Measurements from ENCODE around the gene USP6. TPM values are rescaled to one million over a fixed set of nuclear protein-coding genes. Genes with fewer than 3 reads are reported as not detected.
A peak's percentile ranks its signal among the peaks of the same experiment; 100 is the strongest.
"Not testable (repeated sequence)": the region's sequence is repeated elsewhere in the genome, so short reads cannot be mapped to it uniquely, and the experiment has no call there.

The USP6 gene
- total RNA-seq, 6 experiments from 2014 or later: 0.02 to 0.07 TPM; not detected in 4

DNA sequence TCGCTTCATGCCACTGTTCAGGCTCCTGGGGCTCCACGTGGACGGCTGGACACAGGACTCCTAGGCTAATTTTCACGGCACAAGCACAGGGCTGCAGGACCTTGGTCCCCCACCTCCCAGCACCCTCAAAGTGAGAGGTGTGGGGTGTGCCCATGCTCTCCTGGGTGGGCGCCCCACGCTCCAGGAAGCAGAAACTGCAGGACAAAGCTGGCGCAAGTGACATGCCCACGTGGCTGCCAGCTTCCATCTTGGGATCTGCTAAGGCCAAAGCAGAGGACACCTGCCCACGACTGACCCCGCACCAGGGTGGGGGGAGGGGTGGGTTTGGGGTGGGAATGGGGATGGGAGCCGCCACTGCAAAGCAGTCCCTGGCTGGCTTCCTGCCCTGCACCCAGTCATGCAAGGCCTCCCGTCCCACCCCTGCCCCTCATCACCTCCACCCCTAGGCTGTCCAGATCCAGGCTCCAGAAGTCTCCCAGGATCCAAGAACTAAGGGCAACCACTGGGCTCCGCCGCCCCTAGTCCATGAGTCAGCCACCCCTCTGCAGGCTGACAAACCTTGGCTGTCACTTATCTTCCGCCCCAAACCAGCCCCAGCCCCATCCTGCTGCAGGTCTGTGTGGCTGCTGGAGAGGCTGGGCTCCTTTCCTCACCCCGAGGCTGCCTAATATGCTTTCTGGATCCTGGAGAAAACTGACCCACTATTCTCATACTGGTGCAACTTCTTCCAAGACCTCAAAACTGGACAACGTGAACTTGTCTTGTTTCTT is 11.1 kb downstream of the USP6 start:
- Histone ChIP-seq H3K27ac (no peak overlapping the region), H3K9me3 (no peaks in the 10 kb centered on the region), H3K27me3 (no peaks in the 10 kb centered on the region), H3K4me1 (no peaks in the 10 kb centered on the region), H3K4me3 (no peak overlapping the region), H3K36me3 (no peaks in the 10 kb centered on the region)
- 88% methylated on average over 8 of the region's 17 CpGs for WGBS (ENCODE audit: insufficient coverage, low coverage, low lambda C conversion rate, missing lambda C conversion rate)
- no peak for ATAC-seq
- DNase-seq: peak in 1 of 3 donors; percentile 41
- intact Hi-C loops (cut with DNase I): no loop called here
- TF ChIP-seq POLR2A (IDR thresholded peaks at IDR 0.05): no peak
- TF ChIP-seq, protein P1, sequence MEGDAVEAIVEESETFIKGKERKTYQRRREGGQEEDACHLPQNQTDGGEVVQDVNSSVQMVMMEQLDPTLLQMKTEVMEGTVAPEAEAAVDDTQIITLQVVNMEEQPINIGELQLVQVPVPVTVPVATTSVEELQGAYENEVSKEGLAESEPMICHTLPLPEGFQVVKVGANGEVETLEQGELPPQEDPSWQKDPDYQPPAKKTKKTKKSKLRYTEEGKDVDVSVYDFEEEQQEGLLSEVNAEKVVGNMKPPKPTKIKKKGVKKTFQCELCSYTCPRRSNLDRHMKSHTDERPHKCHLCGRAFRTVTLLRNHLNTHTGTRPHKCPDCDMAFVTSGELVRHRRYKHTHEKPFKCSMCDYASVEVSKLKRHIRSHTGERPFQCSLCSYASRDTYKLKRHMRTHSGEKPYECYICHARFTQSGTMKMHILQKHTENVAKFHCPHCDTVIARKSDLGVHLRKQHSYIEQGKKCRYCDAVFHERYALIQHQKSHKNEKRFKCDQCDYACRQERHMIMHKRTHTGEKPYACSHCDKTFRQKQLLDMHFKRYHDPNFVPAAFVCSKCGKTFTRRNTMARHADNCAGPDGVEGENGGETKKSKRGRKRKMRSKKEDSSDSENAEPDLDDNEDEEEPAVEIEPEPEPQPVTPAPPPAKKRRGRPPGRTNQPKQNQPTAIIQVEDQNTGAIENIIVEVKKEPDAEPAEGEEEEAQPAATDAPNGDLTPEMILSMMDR (IDR thresholded peaks at IDR 0.05): no peak

DNA sequence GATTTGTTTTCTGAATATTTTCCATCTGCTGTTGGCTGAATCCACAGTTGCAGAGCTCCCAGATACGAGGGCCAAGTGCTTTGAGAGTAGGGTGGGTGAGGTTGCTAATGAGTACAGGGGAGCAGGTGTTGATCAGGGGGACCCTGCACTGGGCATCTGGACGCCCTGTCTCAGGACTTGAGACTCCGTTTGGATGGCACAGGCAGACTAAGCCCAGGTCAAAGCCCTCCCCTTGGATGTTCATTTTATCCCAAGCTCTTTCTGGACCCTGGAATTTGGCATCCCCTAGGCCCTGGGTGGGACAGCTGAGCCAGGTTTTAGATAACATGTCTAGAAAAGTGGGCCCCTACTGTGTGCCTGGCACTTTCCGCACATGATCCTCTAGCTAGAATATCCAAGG is 12.1 kb downstream of the USP6 start:
- intact Hi-C loops (cut with DNase I): no loop called here
- H3K4me1 ChIP-seq: no peaks in the 10 kb centered on the region
- WGBS (ENCODE audit: insufficient coverage, low coverage, low lambda C conversion rate, missing lambda C conversion rate): 55% methylated on average over 3 of the region's 4 CpGs
- H3K27me3 ChIP-seq: no peaks in the 10 kb centered on the region
- ATAC-seq: no peak
- no peak for TF ChIP-seq POLR2A (IDR thresholded peaks at IDR 0.05)
- TF ChIP-seq, protein P1 (IDR thresholded peaks at IDR 0.05): no peak
- no peak overlapping the region for H3K4me3 ChIP-seq
- H3K36me3 ChIP-seq: no peaks in the 10 kb centered on the region
- no peaks in the 10 kb centered on the region for H3K9me3 ChIP-seq
- H3K27ac ChIP-seq: no peak overlapping the region
- no peak for DNase-seq

DNA sequence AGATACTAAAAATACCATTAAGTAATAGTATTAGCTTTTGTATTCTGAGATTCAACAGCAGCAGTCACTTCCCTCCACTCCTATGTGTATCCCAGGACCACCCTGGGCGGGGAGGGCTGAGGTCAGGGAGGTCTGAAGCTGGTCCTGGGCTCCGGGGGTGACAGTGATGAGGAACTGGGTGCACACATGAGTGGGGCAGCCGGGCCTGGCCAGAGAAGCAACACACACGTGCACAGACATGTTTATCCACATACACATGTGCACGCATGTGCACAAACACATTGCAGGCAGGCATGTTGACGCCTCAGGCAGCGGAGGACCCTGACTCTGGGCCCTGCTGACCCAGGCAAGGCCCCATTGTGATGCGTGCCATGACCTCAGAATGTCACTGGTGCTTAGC is 12.6 kb downstream of the USP6 start:
- WGBS (ENCODE audit: insufficient coverage, low coverage, low lambda C conversion rate, missing lambda C conversion rate): 57% methylated on average over 5 of the region's 8 CpGs
- H3K9me3 ChIP-seq; H3K27ac ChIP-seq; H3K27me3 ChIP-seq; H3K4me1 ChIP-seq; H3K36me3 ChIP-seq; H3K4me3 ChIP-seq; intact Hi-C loops (cut with DNase I); ATAC-seq: not testable (repeated sequence)
- DNase-seq: peak in 1 of 3 donors; percentile 25

DNA sequence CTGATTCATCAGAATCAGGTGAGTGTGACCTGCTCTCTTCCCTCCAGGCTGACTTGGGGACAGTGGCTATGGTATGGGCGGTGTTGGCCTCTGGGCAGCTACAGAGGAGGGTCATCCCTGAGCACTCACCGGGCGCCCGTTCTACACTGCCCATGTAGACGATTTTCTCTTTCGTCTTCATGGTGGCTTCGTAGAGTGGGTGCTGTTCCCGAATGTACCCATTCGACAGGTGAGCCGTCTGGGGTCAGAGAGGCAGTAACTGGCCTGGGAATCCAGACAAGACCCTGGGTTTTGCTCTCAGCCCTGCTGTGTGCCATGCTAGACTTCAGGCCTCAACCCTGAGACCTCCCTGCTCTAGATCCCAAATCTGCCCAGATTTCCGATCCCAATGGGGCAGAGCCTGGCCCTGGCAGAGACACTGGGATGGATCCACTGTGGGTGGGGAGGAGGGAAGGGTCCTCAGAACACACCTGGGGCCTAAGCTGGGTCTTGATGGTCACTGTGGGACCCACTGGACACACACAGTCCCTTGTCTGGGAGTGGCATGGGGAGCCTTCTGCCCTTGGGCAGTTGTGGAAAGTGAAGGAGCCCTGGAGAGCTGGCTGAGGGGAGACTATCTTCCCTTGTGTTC is 13.2 kb downstream of the USP6 start:
- no peak for TF ChIP-seq POLR2A (IDR thresholded peaks at IDR 0.05)
- TF ChIP-seq, protein P1 (IDR thresholded peaks at IDR 0.05): no peak
- Histone ChIP-seq H3K36me3 (no peaks in the 10 kb centered on the region), H3K4me3 (no peak overlapping the region), H3K4me1 (no peaks in the 10 kb centered on the region), H3K27ac (no peak overlapping the region), H3K27me3 (no peaks in the 10 kb centered on the region), H3K9me3 (no peaks in the 10 kb centered on the region)
- WGBS (ENCODE audit: insufficient coverage, low coverage, low lambda C conversion rate, missing lambda C conversion rate): 80% methylated on average over 1 of the region's 11 CpGs
- intact Hi-C loops (cut with DNase I): no loop called here
- ATAC-seq: no peak
- peak in 1 of 3 donors; percentile 29 for DNase-seq

DNA sequence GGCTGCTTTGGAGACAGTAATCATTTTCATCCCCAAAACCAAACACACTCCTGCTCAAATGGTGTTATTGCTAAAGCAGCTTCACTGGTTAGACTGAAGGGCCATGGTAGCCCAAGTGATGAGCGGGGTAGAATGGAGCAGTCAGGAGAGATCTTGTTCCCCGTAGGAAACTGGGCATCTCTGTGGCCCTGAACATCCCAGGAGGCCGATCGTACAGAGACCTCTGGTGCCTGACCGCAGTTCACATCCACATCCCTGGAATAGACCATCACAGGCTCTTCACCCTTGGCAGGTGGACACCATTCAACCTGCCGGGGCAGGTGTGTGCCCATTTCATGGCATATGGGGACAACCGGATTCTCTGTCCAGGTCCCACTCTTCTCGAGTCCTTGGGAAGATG is 13.9 kb downstream of the USP6 start:
- ATAC-seq, DNase-seq: not testable (repeated sequence)

DNA sequence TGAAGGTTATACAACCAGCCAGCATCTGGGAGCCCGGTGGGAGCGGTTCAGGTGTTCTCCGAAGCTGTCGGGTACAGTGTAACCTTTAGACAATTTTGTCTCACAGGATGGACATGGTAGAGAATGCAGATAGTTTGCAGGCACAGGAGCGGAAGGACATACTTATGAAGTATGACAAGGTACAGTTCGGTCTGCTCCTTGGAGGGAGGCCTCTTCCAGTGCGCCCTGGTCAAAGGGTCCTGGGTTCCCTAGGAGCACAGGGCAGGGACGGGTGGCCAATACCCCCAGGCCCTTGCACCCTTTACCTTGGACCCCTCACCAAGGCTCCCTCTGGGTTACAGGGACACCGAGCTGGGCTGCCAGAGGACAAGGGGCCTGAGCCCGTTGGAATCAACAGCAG is 14.4 kb downstream of the USP6 start:
- DNase-seq; H3K4me1 ChIP-seq; ATAC-seq; H3K27me3 ChIP-seq; H3K4me3 ChIP-seq; intact Hi-C loops (cut with DNase I); H3K9me3 ChIP-seq; H3K36me3 ChIP-seq; H3K27ac ChIP-seq: not testable (repeated sequence)
- WGBS (ENCODE audit: insufficient coverage, low coverage, low lambda C conversion rate, missing lambda C conversion rate): 70% methylated on average over 3 of the region's 10 CpGs

More for the DNA sequence above, 13.9 kb downstream of the USP6 start:
- intact Hi-C loops (cut with DNase I); H3K4me1 ChIP-seq; H3K4me3 ChIP-seq; H3K27ac ChIP-seq; H3K27me3 ChIP-seq; H3K9me3 ChIP-seq; H3K36me3 ChIP-seq: not testable (repeated sequence)
- WGBS (ENCODE audit: insufficient coverage, low coverage, low lambda C conversion rate, missing lambda C conversion rate): 69% methylated on average over 2 of the region's 8 CpGs

DNA sequence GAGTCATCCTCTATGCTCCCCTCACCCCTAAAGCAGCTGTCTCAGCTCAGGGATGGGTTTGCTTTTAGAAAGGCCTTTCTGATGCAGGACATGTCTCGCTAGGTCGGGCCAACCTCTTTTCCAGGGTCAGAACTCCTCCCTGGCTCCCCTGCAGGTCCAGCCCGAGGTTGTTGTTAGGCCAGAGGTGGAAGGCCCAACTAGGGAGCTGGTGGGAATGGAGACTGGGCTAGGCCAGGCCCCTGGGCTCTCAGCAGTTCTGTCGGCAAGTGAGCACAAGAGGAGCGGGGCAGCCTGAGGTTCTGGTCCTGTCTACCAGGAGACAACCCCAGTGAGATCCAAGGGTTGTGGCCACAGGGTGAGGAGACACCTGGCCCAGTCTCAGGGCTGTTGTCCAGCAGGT is 14.9 kb downstream of the USP6 start:
- intact Hi-C loops (cut with DNase I); H3K36me3 ChIP-seq; DNase-seq; ATAC-seq; H3K4me3 ChIP-seq; H3K27me3 ChIP-seq; H3K4me1 ChIP-seq; H3K27ac ChIP-seq; H3K9me3 ChIP-seq: not testable (repeated sequence)
- no CpG with 5 or more reads among the region's 5 CpGs for WGBS (ENCODE audit: insufficient coverage, low coverage, low lambda C conversion rate, missing lambda C conversion rate)

Data from right lobe of liver (tissue), 6 donors.